Endothelial cell of umbilical vein (primary cell): ENCODE measurements around the gene ZDHHC16. TPM values are rescaled to one million over a fixed set of nuclear protein-coding genes. Genes with fewer than 3 reads are reported as not detected.

Experiments used
- BruUV-seq: library from RNA; stranded (reverse); fragments of 400-500 nt; replicated peaks from 2 replicates; lab custom pipeline; 2021; lab: Mats Ljungman, UMichigan
- CTCF ChIA-PET: fragments of 300-600, 350-600 bp; sonication (Branson Sonifier 250); formaldehyde crosslinking; loops from one replicate; lab custom pipeline; 2021; ENCODE audit warnings: antibody characterized with exemption, inconsistent platforms; lab: Charles Lee
- POLR2A ChIA-PET: fragments of 300-600, 350-600 bp; sonication (Branson Sonifier 250); formaldehyde crosslinking; loops from one replicate; lab custom pipeline; 2021; ENCODE audit warnings: antibody characterized with exemption, inconsistent platforms; lab: Charles Lee
- DNase-seq: peaks from one replicate; pipeline ENCODE4 v3.0.0-alpha.2; 2011; ENCODE audit warnings: low read depth, low spot score
- FAIRE-seq: peaks from 2 replicates; lab custom pipeline; 2011; peaks lifted over from hg19 to GRCh38; lab: Jason Lieb, UNC
- H2AFZ ChIP-seq: 2 replicates; pipeline ENCODE4 v1.6.0; 2012; ENCODE audit warnings: low read depth, low read length, control low read depth, inconsistent platforms
- H3K27ac ChIP-seq: 2 replicates; pipeline ENCODE4 v1.5.1; 2011; ENCODE audit warnings: low read depth, mild to moderate bottlenecking, control low read depth, low read length, moderate library complexity; ENCODE audit not compliant: insufficient read depth
- H3K27me3 ChIP-seq, 2 experiments: 2 replicates each; pipeline versions ENCODE4 v1.6.0 to v1.6.1; 2011; ENCODE audit warnings: low read length in 2 of 2, mixed read lengths in 1 of 2; ENCODE audit not compliant: control insufficient read depth in 2 of 2, insufficient read depth in 2 of 2
- H3K36me3 ChIP-seq, 2 experiments: 2 replicates in 1 of 2; 3 replicates in 1 of 2; pipeline ENCODE4 v1.5.1; 2011; ENCODE audit warnings: low read length in 2 of 2, mild to moderate bottlenecking in 1 of 2, moderate library complexity in 1 of 2; ENCODE audit not compliant: control insufficient read depth in 2 of 2, insufficient read depth in 2 of 2; ENCODE audit errors: extremely low read depth in 1 of 2
- H3K4me1 ChIP-seq: 3 replicates; pipeline ENCODE4 v1.5.1; 2011; ENCODE audit warnings: mild to moderate bottlenecking, low read length; ENCODE audit not compliant: control insufficient read depth, insufficient read depth; ENCODE audit errors: extremely low read depth
- H3K4me2 ChIP-seq: 2 replicates; pipeline ENCODE4 v1.6.1; 2011; ENCODE audit warnings: low read length, control low read depth, mixed read lengths; ENCODE audit not compliant: insufficient read depth
- H3K4me3 ChIP-seq, 3 experiments: fragments of 200-600 bp in 1 of 3; sonication (generic), shearing (Covaris generic) in 1 of 3; replicated peaks in 1 of 3; 2 replicates each; pipeline ENCODE4 v1.5.1; 2011 to 2016; ENCODE audit warnings: control low read depth in 3 of 3, low read length in 3 of 3, mild to moderate bottlenecking in 2 of 3, inconsistent platforms in 1 of 3, low read depth in 1 of 3, moderate library complexity in 1 of 3; ENCODE audit not compliant: insufficient read depth in 1 of 3
- H3K79me2 ChIP-seq: 2 replicates; pipeline ENCODE4 v1.6.0; 2012; ENCODE audit warnings: low read length, inconsistent platforms; ENCODE audit not compliant: control insufficient read depth, insufficient read depth
- H3K9ac ChIP-seq: replicated peaks from 2 replicates; pipeline ENCODE3; 2011; ENCODE audit warnings: low read length, control low read depth; ENCODE audit not compliant: insufficient read depth; ENCODE audit errors: extremely low read depth
- H3K9me1 ChIP-seq: replicated peaks from 3 replicates; pipeline ENCODE4 v1.6.0; 2011; ENCODE audit warnings: mild to moderate bottlenecking, low read length; ENCODE audit not compliant: control insufficient read depth, insufficient read depth; ENCODE audit errors: extremely low read depth
- H3K9me3 ChIP-seq: replicated peaks from 2 replicates; pipeline ENCODE4 v1.5.1; 2012; ENCODE audit warnings: low read length, inconsistent platforms; ENCODE audit not compliant: control insufficient read depth, insufficient read depth
- H4K20me1 ChIP-seq: replicated peaks from 2 replicates; pipeline ENCODE3; 2011; ENCODE audit warnings: mild to moderate bottlenecking, low read length; ENCODE audit not compliant: control insufficient read depth, insufficient read depth; ENCODE audit errors: extremely low read depth
- CTCF ChIP-seq, 2 donors: IDR thresholded peaks; 1 replicate in 1 of 2; 2 replicates in 1 of 2; pipeline ENCODE4 v1.5.1; 2011; ENCODE audit warnings: low read length in 2 of 2, mild to moderate bottlenecking in 2 of 2, moderate library complexity in 2 of 2, control low read depth in 1 of 2, inconsistent platforms in 1 of 2, low read depth in 1 of 2; ENCODE audit not compliant: insufficient read depth in 1 of 2; ENCODE audit errors: extremely low read depth in 1 of 2
- EZH2 ChIP-seq: IDR thresholded peaks from 2 replicates; pipeline ENCODE4 v1.6.1; 2012; ENCODE audit warnings: borderline replicate concordance, low read depth, mild to moderate bottlenecking, moderate library complexity, low read length, inconsistent platforms; ENCODE audit not compliant: severe bottlenecking
- FOS ChIP-seq: IDR thresholded peaks from 2 replicates; pipeline ENCODE4 v1.6.1; 2011; ENCODE audit warnings: mild to moderate bottlenecking, low read length, moderate library complexity, borderline replicate concordance; ENCODE audit not compliant: insufficient read depth
- GATA2 ChIP-seq: IDR thresholded peaks from 2 replicates; pipeline ENCODE4 v1.7.0; 2011; ENCODE audit warnings: low read depth, mild to moderate bottlenecking, moderate library complexity, mixed read lengths, low read length; ENCODE audit not compliant: insufficient read length, insufficient read depth
- JUN ChIP-seq: IDR thresholded peaks from 2 replicates; pipeline ENCODE4 v1.6.1; 2011; ENCODE audit warnings: borderline replicate concordance, low read depth; ENCODE audit not compliant: insufficient read length, insufficient read depth
- MAX ChIP-seq: IDR thresholded peaks from 2 replicates; pipeline ENCODE4 v1.6.1; 2011; ENCODE audit not compliant: insufficient read depth, insufficient read length
- MYC ChIP-seq: IDR thresholded peaks from one replicate; pipeline ENCODE4 v1.6.1; 2011; ENCODE audit warnings: mild to moderate bottlenecking, low read depth, low read length
- POLR2A ChIP-seq: IDR thresholded peaks from 2 replicates; pipeline ENCODE4 v1.6.1; 2012; ENCODE audit warnings: low read depth, mild to moderate bottlenecking, control low read depth, low read length
- POLR2AphosphoS5 ChIP-seq: IDR thresholded peaks from 2 replicates; pipeline ENCODE4 v1.6.1; 2012; ENCODE audit warnings: low read depth, mild to moderate bottlenecking, control low read depth, low read length, moderate library complexity; ENCODE audit not compliant: insufficient read depth
- dilution Hi-C: fragments of 300-500 bp; cut with MboI; formaldehyde crosslinking; loops from one replicate; pipeline ENCODE4 v1.15.0; 2019; ENCODE audit warnings: low sequenced_read_pairs; ENCODE audit not compliant: extremely low pct_ligation_motif_present
- intact Hi-C: fragments of 100-400 bp; cut with micrococcal nuclease; formaldehyde crosslinking; loops from one replicate; pipeline ENCODE4 v1.10.0; 2022
- polyA plus RNA-seq, 4 experiments: library from polyadenylated mRNA; depleted of rRNA in 3 of 4; stranded (reverse) in 3 of 4; unstranded in 1 of 4; fragments of >200 nt; gene quantifications; 2 replicates each; pipeline versions ENCODE4 v1.2.1 to v1.2.3, GENCODE V29; 2011 to 2012; ENCODE audit warnings: missing spikeins in 1 of 4
- total RNA-seq: library from RNA; stranded (reverse); gene quantifications from 2 replicates; pipeline ENCODE4 v1.2.3, GENCODE V29; 2021

Gene ZDHHC16
- total and polyA plus RNA-seq, 2 donors (not counting 3 experiments of a cell fraction or from before 2014, with no cell fraction given): 52.0 to 125 TPM

- BruUV-seq: no TSS peak
These were observed 1.8 kb upstream of the ZDHHC16 start for GRCh38 chr10:97444212-97444611.

More at GRCh38 chr10:97444212-97444611, 1.8 kb upstream of the ZDHHC16 start:
- H3K4me3 ChIP-seq: no peak overlapping the region
- H3K4me2 ChIP-seq: no peak overlapping the region
- H3K27ac ChIP-seq: no peak overlapping the region
- intact Hi-C loops (no loop called here), dilution Hi-C loops (no loop called here)
- no peaks in the 10 kb centered on the region for H3K9me3 ChIP-seq
- POLR2A ChIA-PET: no interaction called here
- H3K36me3 ChIP-seq: peaks cover 2 to 5% of the 10 kb centered on the region in 2 experiments
- peaks cover 39% of the 10 kb centered on the region for H3K79me2 ChIP-seq
- no peak overlapping the region for H2AFZ ChIP-seq
- H3K4me1 ChIP-seq: peaks cover 12% of the 10 kb centered on the region
- TF ChIP-seq JUN: no peak
- no peak for TF ChIP-seq CTCF (IDR thresholded peaks at IDR 0.05; ENCODE audit: extremely low read depth in 1 of 2, insufficient read depth in 1 of 2, low read depth in 1 of 2, low read length in 2 of 2)
- no peak for TF ChIP-seq MYC
- TF ChIP-seq FOS: no peak
- TF ChIP-seq POLR2AphosphoS5: no peak
- no peak for TF ChIP-seq GATA2
- no peak for TF ChIP-seq POLR2A
- no peak for TF ChIP-seq EZH2
- no peak for TF ChIP-seq MAX
- no peaks in the 10 kb centered on the region for H4K20me1 ChIP-seq
- no peaks in the 10 kb centered on the region for H3K27me3 ChIP-seq
- FAIRE-seq (no peak), DNase-seq (no peak)
- no peak overlapping the region for H3K9ac ChIP-seq
- CTCF ChIA-PET: no interaction called here
- no peaks in the 10 kb centered on the region for H3K9me1 ChIP-seq
